DMS 273 treated with DMSO at 0.1 percent for 48 hours (cell line): Measurements from ENCODE around the gene PRKAG2.

ENCODE experiments used
- DNase-seq: peaks from one replicate; lab custom pipeline; 2025; lab: John Stamatoyannopoulos, UW

PRKAG2 gene

DNA sequence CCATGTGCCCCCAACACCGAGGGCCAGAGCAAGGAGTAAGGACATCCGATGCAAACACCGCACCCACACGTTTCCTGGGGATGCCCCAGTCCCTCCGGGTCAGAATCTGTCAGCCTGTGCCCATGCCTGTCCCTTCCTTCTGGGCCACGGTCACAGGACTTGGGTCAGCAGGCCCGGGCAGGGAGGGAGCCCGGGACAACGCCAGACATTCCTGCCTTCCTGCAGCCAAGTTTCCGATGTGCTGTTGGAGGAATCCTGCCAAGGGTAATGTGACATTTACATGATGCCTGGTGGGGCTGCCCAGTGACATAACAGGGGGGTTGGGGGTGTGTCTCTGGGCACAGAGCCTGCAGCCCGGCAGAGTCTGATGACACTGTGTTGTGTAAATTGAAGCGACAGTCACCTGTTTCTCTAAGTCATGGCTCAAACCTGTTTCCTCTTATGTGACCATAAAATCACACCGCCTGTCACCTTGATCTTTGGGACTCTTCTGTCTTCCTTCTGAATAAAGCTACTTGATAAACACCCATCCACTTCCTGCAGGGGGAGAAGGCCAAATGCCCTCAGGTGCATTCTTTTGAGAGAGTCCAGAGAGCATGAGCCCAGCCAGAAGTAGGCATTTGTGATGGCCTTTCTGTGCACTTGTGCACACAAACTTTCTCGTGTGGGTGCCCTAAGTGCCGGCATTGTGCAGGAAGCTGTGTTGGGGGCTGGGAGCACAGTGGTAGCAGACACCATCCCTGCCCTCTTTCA, 181.9 kb downstream of the PRKAG2 start:
- no peak for DNase-seq

DNA sequence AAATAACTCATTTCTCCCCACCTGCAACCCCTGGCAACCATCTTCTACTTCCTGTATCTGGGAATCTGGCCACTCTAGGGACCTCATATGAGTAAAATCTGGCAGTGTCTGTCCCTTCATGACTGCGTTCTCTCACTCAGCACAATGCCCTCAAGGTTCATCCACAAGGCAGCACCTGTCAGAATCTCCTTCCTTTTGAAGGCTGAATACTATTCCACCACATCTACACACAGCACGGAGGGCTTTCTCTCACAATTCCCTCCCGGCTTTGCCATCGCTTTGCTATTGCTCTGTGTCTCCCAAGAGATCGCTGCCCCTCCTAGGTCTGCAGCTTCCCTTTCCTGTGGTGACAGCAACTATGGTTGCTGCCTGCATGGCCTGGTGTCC, 182.5 kb downstream of the PRKAG2 start:
- DNase-seq, result no peak

- DNase-seq, result no peak
These were observed 183.8 kb downstream of the PRKAG2 start for GRCh38 chr7:151693140-151693539.

DNA sequence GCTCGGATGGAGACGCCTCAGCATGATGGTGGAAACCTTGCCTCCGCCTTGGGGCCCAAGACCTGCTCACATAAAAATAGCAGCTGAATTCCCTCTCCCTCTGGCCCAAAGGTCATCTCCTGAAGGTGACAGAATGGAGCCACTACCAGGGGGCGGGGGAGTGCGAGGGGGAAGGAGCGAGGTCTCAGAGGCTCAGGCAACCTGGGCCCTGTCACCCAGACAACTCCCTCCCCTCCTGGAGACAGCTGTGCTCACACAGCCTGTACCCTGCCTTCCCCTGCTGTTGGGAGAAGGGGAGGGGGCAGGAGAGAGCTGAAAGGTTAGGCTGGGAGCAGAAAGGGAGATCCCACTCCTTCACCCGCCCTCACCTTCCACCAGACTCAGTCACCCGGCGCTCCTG, 184.2 kb downstream of the PRKAG2 start:
- DNase-seq, result no peak

DNA sequence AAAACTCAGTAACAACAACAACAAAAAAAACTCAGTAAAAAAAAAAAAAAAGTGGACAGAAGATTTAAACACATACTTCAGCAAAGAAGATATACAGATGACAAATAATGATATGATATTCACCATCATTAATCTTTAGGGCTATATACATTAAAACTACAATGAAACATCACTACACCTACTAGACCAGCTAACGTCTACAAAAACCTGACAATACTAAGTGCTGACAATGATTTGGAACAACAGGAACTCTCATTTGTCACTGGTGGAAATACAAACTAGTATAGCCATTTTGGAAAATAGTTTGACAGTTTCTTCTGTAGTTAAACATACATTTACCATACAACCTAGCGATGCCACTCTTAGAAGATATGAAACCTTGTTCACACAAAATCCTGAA, 185.5 kb downstream of the PRKAG2 start:
- no peak for DNase-seq

DNA sequence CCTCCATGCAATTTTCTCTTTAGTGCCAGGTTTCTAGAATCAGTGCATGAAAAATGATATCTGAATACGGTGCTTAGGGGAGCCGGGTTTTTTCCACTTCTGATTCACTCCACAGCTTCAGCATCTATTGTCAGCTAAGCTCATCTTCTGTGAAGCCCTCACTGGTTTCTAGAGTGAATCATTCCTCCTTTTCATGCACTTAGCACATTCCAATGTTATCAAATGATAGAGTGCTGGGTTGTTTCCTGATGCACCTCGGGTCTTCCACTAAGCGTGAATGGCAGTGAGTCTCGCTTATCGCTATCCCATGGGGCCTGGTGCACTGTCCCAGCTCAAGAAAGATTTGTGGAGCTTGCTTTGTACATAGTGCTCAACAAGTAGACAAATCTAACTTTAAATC, 186.3 kb downstream of the PRKAG2 start:
- no peak for DNase-seq

DNA sequence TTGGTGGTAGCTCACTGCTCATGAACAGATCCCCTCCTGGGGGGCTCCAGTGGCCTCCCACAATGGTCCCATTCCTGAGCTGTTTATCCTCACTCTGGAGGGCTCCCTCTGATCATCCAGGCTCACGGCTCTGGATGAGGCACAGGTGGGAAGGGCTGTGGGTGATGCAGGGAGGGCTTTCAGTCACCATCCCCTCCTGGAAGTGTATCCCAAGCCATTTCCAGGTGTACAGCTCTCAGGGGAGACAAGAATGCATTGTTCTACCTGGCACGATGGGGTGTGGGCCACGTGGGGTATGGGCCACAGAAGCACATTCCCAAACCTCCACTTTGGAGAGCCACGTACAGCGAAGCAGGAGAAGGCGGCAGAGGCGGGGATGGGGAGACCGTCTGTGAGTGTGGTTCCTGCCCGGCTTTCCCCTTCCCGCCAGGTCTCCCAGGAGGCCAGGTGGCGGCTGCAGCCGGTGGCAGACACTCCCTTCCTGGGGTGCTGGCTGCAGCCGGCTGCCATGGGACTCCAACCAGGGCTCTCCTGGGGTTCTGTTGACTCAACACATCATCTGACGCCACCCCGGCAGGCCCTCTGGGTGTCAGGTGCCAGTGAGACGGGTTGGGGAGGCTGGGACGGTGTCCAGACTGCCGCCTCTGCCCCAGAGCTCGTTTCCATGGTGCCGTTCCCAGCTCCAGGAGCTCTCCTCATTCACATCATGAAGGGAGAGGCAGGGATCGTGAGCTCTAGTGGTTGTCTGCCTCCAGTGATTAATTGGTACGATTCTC, 187.5 kb downstream of the PRKAG2 start:
- no peak for DNase-seq

DNA sequence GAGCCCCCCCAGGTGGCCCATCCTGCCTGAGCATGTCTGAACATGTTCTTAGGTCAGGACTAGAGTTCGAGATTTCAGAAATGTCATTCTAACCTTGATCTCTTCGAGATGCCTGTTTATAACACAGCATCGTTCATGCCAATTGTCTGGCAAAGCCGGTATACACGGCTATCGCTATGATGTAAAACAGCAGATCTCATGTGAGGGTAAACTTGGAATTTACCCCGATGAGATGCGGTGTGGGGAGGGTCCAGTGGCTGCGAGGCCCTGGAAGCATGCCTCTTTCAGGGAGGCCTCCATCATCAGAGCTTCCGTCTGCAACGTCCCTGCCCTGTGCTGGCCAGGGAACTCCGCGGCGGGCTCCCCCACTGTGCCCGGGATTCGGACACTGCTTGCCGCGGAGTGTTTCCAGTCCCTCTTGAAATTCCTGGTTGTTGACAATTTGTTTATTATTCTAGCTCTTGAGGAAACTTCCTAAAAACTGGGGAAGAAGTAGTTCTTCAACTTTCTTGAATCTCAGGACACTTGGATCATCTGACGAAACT, 188.6 kb downstream of the PRKAG2 start:
- DNase-seq, result no peak

- no peak for DNase-seq
These were observed 189.2 kb downstream of the PRKAG2 start for GRCh38 chr7:151687523-151688235.

DNA sequence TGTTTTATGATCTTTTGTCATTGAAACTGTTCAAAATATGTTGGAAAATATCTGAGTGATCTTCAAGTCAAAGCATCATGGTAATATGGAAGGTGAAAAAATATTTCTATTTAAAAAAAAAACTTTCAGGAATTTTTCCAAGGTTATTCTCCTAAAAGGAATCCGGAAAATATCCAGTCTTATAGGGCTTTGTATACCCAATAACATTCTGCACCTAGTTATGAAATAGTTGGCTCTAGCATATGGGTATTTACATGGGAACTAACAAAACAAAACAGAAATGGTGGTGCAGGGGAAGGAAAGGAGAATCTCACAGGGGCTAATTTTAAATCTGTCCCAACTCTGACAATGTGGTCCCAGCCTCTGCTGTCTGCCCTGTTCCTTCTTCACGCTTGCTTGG, 190.1 kb downstream of the PRKAG2 start:
- no peak for DNase-seq

- no peak for DNase-seq
These were observed 190.7 kb downstream of the PRKAG2 start for GRCh38 chr7:151686016-151686766.

DNA sequence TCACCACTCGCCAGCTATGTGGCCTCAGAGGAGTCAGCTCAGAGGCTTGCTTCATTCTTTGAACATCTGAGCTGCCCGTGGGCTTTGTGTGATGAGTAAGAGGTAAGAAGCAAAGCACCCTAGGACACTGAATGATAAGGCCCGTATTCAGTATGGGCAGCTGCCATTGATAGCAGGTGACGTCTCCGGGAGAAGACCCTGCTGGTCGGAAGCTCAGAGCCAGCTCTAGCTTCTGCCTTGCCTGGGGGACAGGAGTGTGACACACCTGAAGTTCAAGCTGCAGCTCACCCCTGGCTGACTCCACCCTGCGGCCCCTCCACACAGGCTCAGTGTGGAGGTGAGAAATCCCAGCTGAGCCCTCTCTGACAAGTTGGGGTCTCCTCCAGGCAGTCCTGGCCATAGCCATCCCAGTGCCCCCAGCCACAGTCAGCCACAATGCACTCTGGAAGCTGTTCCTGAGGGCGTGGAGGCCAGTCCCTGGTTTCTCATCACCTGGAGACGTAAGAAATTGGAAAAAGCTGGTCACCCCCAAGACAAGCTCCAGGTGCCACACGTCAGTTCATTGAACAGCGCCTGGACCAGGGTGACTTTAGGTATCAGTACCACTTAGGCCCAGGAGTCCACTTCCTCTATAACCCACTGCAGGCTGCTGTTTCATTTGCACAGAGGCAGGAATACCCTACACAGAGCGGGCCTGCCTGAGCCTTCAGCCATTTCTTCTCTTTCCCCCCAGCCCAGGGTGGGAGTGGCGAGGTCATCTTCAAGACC, 192.3 kb downstream of the PRKAG2 start:
- DNase-seq, result no peak

DNA sequence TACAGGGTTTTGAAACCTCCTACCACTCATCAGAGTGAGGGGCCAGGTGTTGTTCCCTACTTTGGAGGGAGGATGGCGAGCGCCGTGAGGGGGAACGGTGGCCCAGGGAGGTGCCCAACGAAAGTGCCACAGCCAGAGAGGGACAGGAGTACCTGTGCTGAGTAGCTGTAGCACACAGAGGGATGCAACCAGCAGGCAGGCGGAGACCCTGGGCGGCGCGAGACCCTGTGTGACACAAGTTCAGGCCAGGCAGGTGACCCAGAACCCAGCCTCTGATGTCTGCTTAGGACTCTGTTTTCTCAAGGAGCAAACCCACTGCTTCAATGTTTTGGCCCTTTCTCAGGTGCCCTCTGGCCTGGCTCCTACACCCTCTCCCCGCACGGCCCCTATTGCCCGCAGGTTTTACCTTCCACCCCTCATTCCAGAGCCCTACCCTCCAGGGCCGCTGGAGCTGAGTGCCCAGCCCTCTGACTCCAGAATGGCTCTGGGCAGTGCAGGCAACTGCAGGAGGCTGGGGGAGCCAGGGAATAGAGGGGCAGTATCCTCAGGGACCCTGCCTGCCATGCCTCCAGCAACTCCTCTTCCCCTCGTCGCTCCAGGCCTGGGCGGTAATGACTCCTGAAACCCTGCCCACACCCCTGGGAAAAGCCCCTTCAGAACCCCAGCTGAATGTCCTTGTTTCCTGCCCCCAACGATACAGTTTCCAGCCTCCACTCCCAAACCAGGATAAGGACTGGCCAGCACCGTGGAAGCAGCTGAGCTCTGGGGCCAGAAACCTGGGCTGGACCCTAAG, 193.1 kb downstream of the PRKAG2 start:
- no peak for DNase-seq

DNA sequence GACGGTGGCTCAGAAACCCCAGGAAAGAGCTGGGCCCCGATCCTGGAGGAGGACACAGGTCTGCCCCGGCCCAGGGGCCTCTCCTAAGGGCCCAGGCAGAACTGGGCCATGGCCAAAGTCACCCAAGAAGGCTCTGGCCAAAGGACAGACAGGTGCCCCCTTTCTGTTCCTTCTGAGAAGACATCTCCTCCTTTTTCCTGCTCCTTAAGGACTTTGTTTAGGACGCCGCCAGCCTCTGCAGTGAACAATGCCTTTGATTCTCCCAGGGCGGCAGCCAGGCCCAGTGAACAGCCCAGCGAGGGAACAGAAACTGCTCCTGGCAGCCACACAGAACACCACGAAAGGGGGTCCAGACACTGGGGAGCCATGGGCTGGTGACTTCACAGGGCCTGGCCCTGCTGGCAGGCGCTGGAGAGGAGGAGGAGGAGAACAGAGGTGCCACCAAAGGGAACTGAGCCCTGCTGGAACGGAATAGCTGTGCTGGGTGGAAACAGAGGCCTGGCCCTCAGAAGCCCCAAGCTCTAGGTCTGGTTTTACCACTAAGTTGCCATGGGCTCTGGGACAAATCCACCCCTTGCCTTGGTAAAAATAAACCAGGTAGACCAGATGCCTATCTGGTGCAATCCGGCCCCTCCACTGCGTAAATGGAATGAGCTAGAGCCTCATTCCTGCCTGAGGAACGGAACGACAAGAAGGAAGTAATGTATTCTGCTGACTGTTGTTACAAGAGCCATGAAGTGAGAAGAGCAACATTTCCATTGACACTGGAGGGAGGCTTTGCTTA, 193.9 kb downstream of the PRKAG2 start:
- no peak for DNase-seq

DNA sequence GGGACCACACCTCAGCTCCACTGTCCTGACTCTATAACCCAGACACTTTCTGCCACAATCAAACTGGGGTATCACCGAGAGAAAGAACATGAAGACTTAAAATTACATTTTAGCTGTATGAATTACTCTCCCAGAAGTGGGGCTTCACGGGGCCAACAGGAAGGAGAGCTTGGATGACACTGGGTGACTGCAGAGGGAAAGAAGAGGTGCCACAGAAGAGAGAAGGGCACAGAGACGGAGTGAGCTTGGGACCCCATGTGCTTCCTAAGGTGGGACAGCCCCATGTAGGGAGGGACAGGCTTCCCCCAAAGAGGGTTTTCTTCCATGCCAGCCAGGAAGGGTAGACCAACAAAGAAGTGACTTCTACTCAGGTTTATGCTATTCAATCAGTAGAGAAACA, 195.2 kb downstream of the PRKAG2 start:
- DNase-seq, result no peak

- DNase-seq, result no peak
These were observed 196.1 kb downstream of the PRKAG2 start for GRCh38 chr7:151680810-151681209.

DNA sequence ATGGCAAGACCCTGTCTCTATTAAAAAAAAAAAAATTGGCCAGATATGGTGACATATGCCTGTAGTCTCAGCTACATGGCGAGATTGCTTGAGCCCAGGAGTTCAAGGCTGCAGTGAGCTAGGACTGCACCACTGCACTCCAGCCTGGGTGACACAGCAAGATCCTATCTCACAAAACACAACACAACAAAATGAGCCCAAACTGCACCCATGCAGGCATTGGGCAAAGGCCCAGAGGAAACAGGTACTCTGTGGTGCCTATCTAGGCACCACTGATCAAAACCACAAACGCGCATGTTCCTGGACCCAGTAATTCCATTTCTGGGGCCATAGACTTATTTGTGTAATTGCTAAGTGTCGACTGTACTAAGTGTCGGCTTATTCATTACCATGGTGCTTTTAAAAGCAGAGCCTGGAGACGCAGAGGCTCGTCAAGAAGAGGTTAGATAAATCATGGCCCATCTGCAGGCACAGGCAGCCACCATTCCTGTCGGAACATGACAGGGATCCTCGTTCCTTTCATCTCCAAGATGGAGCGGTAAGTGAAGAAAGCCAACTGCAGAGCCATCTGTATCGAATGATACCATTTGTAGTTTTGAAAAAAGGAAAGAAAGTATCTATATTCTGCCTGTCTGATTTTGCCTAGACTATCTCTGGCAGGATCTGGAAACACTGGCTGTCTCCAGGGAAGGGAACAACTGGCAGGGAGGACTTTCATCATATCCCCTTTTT, 196.9 kb downstream of the PRKAG2 start:
- DNase-seq, result no peak

- no peak for DNase-seq
These were observed 197.7 kb downstream of the PRKAG2 start for GRCh38 chr7:151679071-151679708.
